PFSK-1 (cell line): ENCODE measurements around the gene CFAP53.

Experiments used
- POLR2AphosphoS5 ChIP-seq: IDR thresholded peaks from 2 replicates; pipeline ENCODE4 v1.6.1; 2012; ENCODE audit warnings: low read depth, mild to moderate bottlenecking, control low read depth, low read length, moderate library complexity
- TF ChIP-seq, protein P1 (sequence below), 2 experiments: IDR thresholded peaks; 2 replicates each; pipeline versions ENCODE4 v1.6.1 to v1.8.0; 2011 to 2012; ENCODE audit warnings: low read depth in 2 of 2, low read length in 2 of 2, control low read depth in 1 of 2, inconsistent platforms in 1 of 2, mild to moderate bottlenecking in 1 of 2, moderate library complexity in 1 of 2; ENCODE audit not compliant: insufficient read depth in 1 of 2

DNA sequence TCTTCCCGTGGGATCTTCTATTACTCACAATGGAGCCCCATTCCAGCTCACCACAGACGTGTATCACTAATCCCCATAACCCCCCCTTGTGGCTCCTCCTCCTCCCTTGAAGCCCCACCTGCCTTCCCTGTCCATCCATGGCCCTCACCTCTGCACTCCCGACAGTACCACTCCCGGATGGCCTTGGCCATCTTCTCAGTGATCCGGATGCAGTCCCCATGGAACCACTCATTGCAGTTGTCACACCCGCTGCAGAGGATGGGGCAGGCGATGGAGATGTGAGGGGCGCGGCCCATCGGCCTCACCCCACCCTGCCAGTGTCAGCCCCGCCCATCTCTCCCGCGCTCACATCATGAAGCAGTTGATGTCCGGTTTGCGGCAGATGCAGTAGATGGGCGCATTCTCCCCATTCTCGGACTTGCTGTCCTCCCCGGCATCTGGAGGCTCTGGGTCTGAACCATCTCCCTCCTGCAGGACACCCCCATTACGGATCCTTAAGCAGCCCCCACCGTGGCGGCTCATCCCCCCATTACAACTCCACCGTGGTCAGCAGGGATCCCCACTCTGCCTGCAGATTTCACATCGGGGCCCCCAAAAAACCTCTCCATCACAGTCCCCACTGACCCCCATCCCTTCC, 20.2 kb upstream of the CFAP53 start:
- no peak for TF ChIP-seq POLR2AphosphoS5
- TF ChIP-seq, protein P1, sequence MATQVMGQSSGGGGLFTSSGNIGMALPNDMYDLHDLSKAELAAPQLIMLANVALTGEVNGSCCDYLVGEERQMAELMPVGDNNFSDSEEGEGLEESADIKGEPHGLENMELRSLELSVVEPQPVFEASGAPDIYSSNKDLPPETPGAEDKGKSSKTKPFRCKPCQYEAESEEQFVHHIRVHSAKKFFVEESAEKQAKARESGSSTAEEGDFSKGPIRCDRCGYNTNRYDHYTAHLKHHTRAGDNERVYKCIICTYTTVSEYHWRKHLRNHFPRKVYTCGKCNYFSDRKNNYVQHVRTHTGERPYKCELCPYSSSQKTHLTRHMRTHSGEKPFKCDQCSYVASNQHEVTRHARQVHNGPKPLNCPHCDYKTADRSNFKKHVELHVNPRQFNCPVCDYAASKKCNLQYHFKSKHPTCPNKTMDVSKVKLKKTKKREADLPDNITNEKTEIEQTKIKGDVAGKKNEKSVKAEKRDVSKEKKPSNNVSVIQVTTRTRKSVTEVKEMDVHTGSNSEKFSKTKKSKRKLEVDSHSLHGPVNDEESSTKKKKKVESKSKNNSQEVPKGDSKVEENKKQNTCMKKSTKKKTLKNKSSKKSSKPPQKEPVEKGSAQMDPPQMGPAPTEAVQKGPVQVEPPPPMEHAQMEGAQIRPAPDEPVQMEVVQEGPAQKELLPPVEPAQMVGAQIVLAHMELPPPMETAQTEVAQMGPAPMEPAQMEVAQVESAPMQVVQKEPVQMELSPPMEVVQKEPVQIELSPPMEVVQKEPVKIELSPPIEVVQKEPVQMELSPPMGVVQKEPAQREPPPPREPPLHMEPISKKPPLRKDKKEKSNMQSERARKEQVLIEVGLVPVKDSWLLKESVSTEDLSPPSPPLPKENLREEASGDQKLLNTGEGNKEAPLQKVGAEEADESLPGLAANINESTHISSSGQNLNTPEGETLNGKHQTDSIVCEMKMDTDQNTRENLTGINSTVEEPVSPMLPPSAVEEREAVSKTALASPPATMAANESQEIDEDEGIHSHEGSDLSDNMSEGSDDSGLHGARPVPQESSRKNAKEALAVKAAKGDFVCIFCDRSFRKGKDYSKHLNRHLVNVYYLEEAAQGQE (IDR thresholded peaks at IDR 0.05; ENCODE audit: insufficient read depth in 1 of 2, low read depth in 2 of 2, low read length in 2 of 2) = no peak
